ENCODE data around the gene TRPC1.

TRPC1 gene

GRCh38 chr3:142817356-142817755 lies 93.5 kb downstream of the TRPC1 start:
- no peak overlapping the region for H3K14ac ChIP-seq (ENCODE audit: low read length)
- WGBS, 2 donors (ENCODE audit: extremely low coverage in 2 of 2, insufficient read length in 2 of 2, insufficient replicate concordance in 1 of 2): no CpG with 5 or more reads among the region's 1 CpG
- H3K36me3 ChIP-seq (replicated peaks in 1 of 2; ENCODE audit: control insufficient read depth in 2 of 2, insufficient read depth in 2 of 2, low read length in 2 of 2): no peaks in the 10 kb centered on the region

GRCh38 chr3:142817897-142818296 lies 94.1 kb downstream of the TRPC1 start:
- H2BK15ac ChIP-seq (ENCODE audit: low read length): no peak overlapping the region
- no peak overlapping the region for H2AK5ac ChIP-seq (ENCODE audit: low read depth, low read length)
- H2AFZ ChIP-seq (ENCODE audit: low read length): no peak overlapping the region
- no peak overlapping the region for H3K18ac ChIP-seq (ENCODE audit: low read length)
- no peak overlapping the region for H2BK120ac ChIP-seq (ENCODE audit: low read depth, low read length)
- no peaks in the 10 kb centered on the region for H3K27me3 ChIP-seq (ENCODE audit: control insufficient read depth in 3 of 3, insufficient read depth in 3 of 3, low read depth in 1 of 3, low read length in 3 of 3)
- no peaks in the 10 kb centered on the region for H3K36me3 ChIP-seq (replicated peaks in 1 of 2; ENCODE audit: control insufficient read depth in 2 of 2, insufficient read depth in 2 of 2, low read length in 2 of 2)
- H2BK12ac ChIP-seq (ENCODE audit: low read length): no peak overlapping the region
- DNase-seq (ENCODE audit: low spot score): no peak
- no peak overlapping the region for H3K23ac ChIP-seq (ENCODE audit: low read depth, low read length, poor library complexity)
- no peak overlapping the region for H3K4me3 ChIP-seq (ENCODE audit: low read length in 2 of 2)
- no peaks in the 10 kb centered on the region for H3K9me3 ChIP-seq (replicated peaks in 1 of 2; ENCODE audit: control insufficient read depth in 2 of 2, insufficient read depth in 1 of 2, low read depth in 1 of 2, low read length in 2 of 2)
- H3K4ac ChIP-seq (ENCODE audit: low read length): no peak overlapping the region
- no peak overlapping the region for H4K8ac ChIP-seq (ENCODE audit: low read depth, low read length)
- no peak overlapping the region for H4K91ac ChIP-seq (ENCODE audit: low read depth, low read length, poor library complexity)
- H3K9ac ChIP-seq (ENCODE audit: low read depth, low read length, poor library complexity): no peak overlapping the region
- H3K27ac ChIP-seq (replicated peaks; ENCODE audit: low read length): no peak overlapping the region
- no CpG with 5 or more reads among the region's 7 CpGs for WGBS, 2 donors (ENCODE audit: extremely low coverage in 2 of 2, insufficient read length in 2 of 2, insufficient replicate concordance in 1 of 2)
- no peaks in the 10 kb centered on the region for H3K79me1 ChIP-seq (ENCODE audit: low read depth, low read length)
- no peak overlapping the region for H3K4me2 ChIP-seq (ENCODE audit: insufficient read depth, low read length, poor library complexity, severe bottlenecking)
- no peak overlapping the region for H3K14ac ChIP-seq (ENCODE audit: low read length)
- no peaks in the 10 kb centered on the region for H3K4me1 ChIP-seq (ENCODE audit: control insufficient read depth in 2 of 2, insufficient read depth in 1 of 2, low read depth in 1 of 2, low read length in 2 of 2)
- H2BK5ac ChIP-seq (ENCODE audit: low read length): no peak overlapping the region

More at GRCh38 chr3:142817356-142817755, 93.5 kb downstream of the TRPC1 start:
- Histone ChIP-seq H4K91ac (ENCODE audit: low read depth, low read length, poor library complexity) (no peak overlapping the region), H3K4me1 (ENCODE audit: control insufficient read depth in 2 of 2, insufficient read depth in 1 of 2, low read depth in 1 of 2, low read length in 2 of 2) (no peaks in the 10 kb centered on the region), H2BK15ac (ENCODE audit: low read length) (no peak overlapping the region), H3K79me1 (ENCODE audit: low read depth, low read length) (no peaks in the 10 kb centered on the region), H3K23ac (ENCODE audit: low read depth, low read length, poor library complexity) (no peak overlapping the region), H2AFZ (ENCODE audit: low read length) (no peak overlapping the region), H3K4me3 (ENCODE audit: low read length in 2 of 2) (no peak overlapping the region), H3K4me2 (ENCODE audit: insufficient read depth, low read length, poor library complexity, severe bottlenecking) (no peak overlapping the region), H2BK5ac (ENCODE audit: low read length) (no peak overlapping the region), H3K9me3 (replicated peaks in 1 of 2; ENCODE audit: control insufficient read depth in 2 of 2, insufficient read depth in 1 of 2, low read depth in 1 of 2, low read length in 2 of 2) (no peaks in the 10 kb centered on the region), H4K8ac (ENCODE audit: low read depth, low read length) (no peak overlapping the region), H3K18ac (ENCODE audit: low read length) (no peak overlapping the region), H3K27me3 (ENCODE audit: control insufficient read depth in 3 of 3, insufficient read depth in 3 of 3, low read depth in 1 of 3, low read length in 3 of 3) (no peaks in the 10 kb centered on the region), H2BK120ac (ENCODE audit: low read depth, low read length) (no peak overlapping the region), H3K27ac (replicated peaks; ENCODE audit: low read length) (no peak overlapping the region), H3K9ac (ENCODE audit: low read depth, low read length, poor library complexity) (no peak overlapping the region), H3K4ac (ENCODE audit: low read length) (no peak overlapping the region), H2AK5ac (ENCODE audit: low read depth, low read length) (no peak overlapping the region), H2BK12ac (ENCODE audit: low read length) (no peak overlapping the region)
- DNase-seq (ENCODE audit: low spot score): no peak

- H2AFZ ChIP-seq (ENCODE audit: low read length): no peak overlapping the region
- no peak overlapping the region for H3K4me2 ChIP-seq (ENCODE audit: insufficient read depth, low read length, poor library complexity, severe bottlenecking)
- H4K8ac ChIP-seq (ENCODE audit: low read depth, low read length): no peak overlapping the region
- no peak overlapping the region for H2BK15ac ChIP-seq (ENCODE audit: low read length)
- H2BK120ac ChIP-seq (ENCODE audit: low read depth, low read length): no peak overlapping the region
- no peak overlapping the region for H3K4ac ChIP-seq (ENCODE audit: low read length)
- no peak overlapping the region for H3K9ac ChIP-seq (ENCODE audit: low read depth, low read length, poor library complexity)
- no peak overlapping the region for H2AK5ac ChIP-seq (ENCODE audit: low read depth, low read length)
- no peaks in the 10 kb centered on the region for H3K4me1 ChIP-seq (ENCODE audit: control insufficient read depth in 2 of 2, insufficient read depth in 1 of 2, low read depth in 1 of 2, low read length in 2 of 2)
- no CpG with 5 or more reads among the region's 9 CpGs for WGBS, 2 donors (ENCODE audit: extremely low coverage in 2 of 2, insufficient read length in 2 of 2, insufficient replicate concordance in 1 of 2)
- no peak overlapping the region for H3K27ac ChIP-seq (replicated peaks; ENCODE audit: low read length)
- H3K4me3 ChIP-seq (ENCODE audit: low read length in 2 of 2): no peak overlapping the region
- DNase-seq (ENCODE audit: low spot score): no peak
- H2BK12ac ChIP-seq (ENCODE audit: low read length): no peak overlapping the region
- no peak overlapping the region for H3K23ac ChIP-seq (ENCODE audit: low read depth, low read length, poor library complexity)
- H3K36me3 ChIP-seq (replicated peaks in 1 of 2; ENCODE audit: control insufficient read depth in 2 of 2, insufficient read depth in 2 of 2, low read length in 2 of 2): no peaks in the 10 kb centered on the region
- H3K18ac ChIP-seq (ENCODE audit: low read length): no peak overlapping the region
- no peaks in the 10 kb centered on the region for H3K27me3 ChIP-seq (ENCODE audit: control insufficient read depth in 3 of 3, insufficient read depth in 3 of 3, low read depth in 1 of 3, low read length in 3 of 3)
- no peak overlapping the region for H4K91ac ChIP-seq (ENCODE audit: low read depth, low read length, poor library complexity)
- H3K79me1 ChIP-seq (ENCODE audit: low read depth, low read length): no peaks in the 10 kb centered on the region
- no peak overlapping the region for H3K14ac ChIP-seq (ENCODE audit: low read length)
- no peak overlapping the region for H2BK5ac ChIP-seq (ENCODE audit: low read length)
- no peaks in the 10 kb centered on the region for H3K9me3 ChIP-seq (replicated peaks in 1 of 2; ENCODE audit: control insufficient read depth in 2 of 2, insufficient read depth in 1 of 2, low read depth in 1 of 2, low read length in 2 of 2)
Observed at GRCh38 chr3:142818651-142819050, 94.8 kb downstream of the TRPC1 start.

GRCh38 chr3:142819179-142819578 lies 95.3 kb downstream of the TRPC1 start:
- Histone ChIP-seq H3K4ac (ENCODE audit: low read length) (no peak overlapping the region), H3K79me1 (ENCODE audit: low read depth, low read length) (no peaks in the 10 kb centered on the region), H3K4me3 (ENCODE audit: low read length in 2 of 2) (no peak overlapping the region), H3K23ac (ENCODE audit: low read depth, low read length, poor library complexity) (no peak overlapping the region), H3K9me3 (replicated peaks in 1 of 2; ENCODE audit: control insufficient read depth in 2 of 2, insufficient read depth in 1 of 2, low read depth in 1 of 2, low read length in 2 of 2) (no peaks in the 10 kb centered on the region), H3K36me3 (replicated peaks in 1 of 2; ENCODE audit: control insufficient read depth in 2 of 2, insufficient read depth in 2 of 2, low read length in 2 of 2) (no peaks in the 10 kb centered on the region), H3K27me3 (ENCODE audit: control insufficient read depth in 3 of 3, insufficient read depth in 3 of 3, low read depth in 1 of 3, low read length in 3 of 3) (no peaks in the 10 kb centered on the region), H3K27ac (replicated peaks; ENCODE audit: low read length) (no peak overlapping the region), H2AK5ac (ENCODE audit: low read depth, low read length) (no peak overlapping the region), H2BK120ac (ENCODE audit: low read depth, low read length) (no peak overlapping the region), H3K4me1 (ENCODE audit: control insufficient read depth in 2 of 2, insufficient read depth in 1 of 2, low read depth in 1 of 2, low read length in 2 of 2) (no peaks in the 10 kb centered on the region), H2BK5ac (ENCODE audit: low read length) (no peak overlapping the region), H3K18ac (ENCODE audit: low read length) (no peak overlapping the region), H3K9ac (ENCODE audit: low read depth, low read length, poor library complexity) (no peak overlapping the region), H2BK15ac (ENCODE audit: low read length) (no peak overlapping the region), H3K14ac (ENCODE audit: low read length) (no peak overlapping the region), H2AFZ (ENCODE audit: low read length) (no peak overlapping the region), H3K4me2 (ENCODE audit: insufficient read depth, low read length, poor library complexity, severe bottlenecking) (no peak overlapping the region), H2BK12ac (ENCODE audit: low read length) (no peak overlapping the region), H4K8ac (ENCODE audit: low read depth, low read length) (no peak overlapping the region), H4K91ac (ENCODE audit: low read depth, low read length, poor library complexity) (no peak overlapping the region)
- no peak for DNase-seq (ENCODE audit: low spot score)
